HPDE6-E6E7 (cell line): ENCODE results near the gene NUTM2G.
"Not testable (repeated sequence)": the region's sequence is repeated elsewhere in the genome, so short reads cannot be mapped to it uniquely, and the experiment has no call there.

ENCODE experiments used
- DNase-seq: peaks from one replicate; pipeline ENCODE4 v3.0.0; 2011; ENCODE audit warnings: missing footprints; ENCODE audit errors: extremely low spot score

NUTM2G gene

GRCh38 chr9:96949346-96949745 lies 20.7 kb downstream of the NUTM2G start:
- not testable (repeated sequence) for DNase-seq

GRCh38 chr9:96950539-96950938 lies 21.9 kb downstream of the NUTM2G start:
- not testable (repeated sequence) for DNase-seq

GRCh38 chr9:96967591-96967990 lies 38.9 kb downstream of the NUTM2G start:
- DNase-seq = peak; percentile 37

GRCh38 chr9:96972552-96972951 lies 43.9 kb downstream of the NUTM2G start:
- DNase-seq = not testable (repeated sequence)

GRCh38 chr9:96974037-96974436 lies 45.4 kb downstream of the NUTM2G start:
- not testable (repeated sequence) for DNase-seq

- DNase-seq = not testable (repeated sequence)
Measured at GRCh38 chr9:96983496-96984122, 55.0 kb downstream of the NUTM2G start.

GRCh38 chr9:96984139-96984538 lies 55.5 kb downstream of the NUTM2G start:
- not testable (repeated sequence) for DNase-seq

- not testable (repeated sequence) for DNase-seq
Measured at GRCh38 chr9:96984887-96985286, 56.2 kb downstream of the NUTM2G start.
